Right kidney (tissue), 9 donors: Measurements from ENCODE around the gene EEIG2.
"Not testable (repeated sequence)": the region's sequence is repeated elsewhere in the genome, so short reads cannot be mapped to it uniquely, and the experiment has no call there.

ENCODE experiments used
- DNase-seq: peaks from one replicate; pipeline ENCODE4 v3.0.0-alpha.2; 2016
- long read RNA-seq, 8 donors: transcript quantifications; one replicate each; lab custom pipeline, GENCODE V29; 2026

EEIG2 gene
- long read RNA-seq, donor 1, full-length matches to known transcripts, result 6 of 6 reads
- long read RNA-seq, donor 1, partial matches to known transcripts, result 0 of 6 reads
- long read RNA-seq, donor 1, other reads (novel, unspliced or antisense), result 0 of 6 reads
- long read RNA-seq, donor 2, full-length matches to known transcripts, result 2 of 2 reads
- long read RNA-seq, donor 2, partial matches to known transcripts, result 0 of 2 reads
- long read RNA-seq, donor 2, other reads (novel, unspliced or antisense), result 0 of 2 reads
- long read RNA-seq, donor 3, result 0 reads
- long read RNA-seq, donor 4, full-length matches to known transcripts, result 5 of 5 reads
- long read RNA-seq, donor 4, partial matches to known transcripts, result 0 of 5 reads
- long read RNA-seq, donor 4, other reads (novel, unspliced or antisense), result 0 of 5 reads
- long read RNA-seq, donor 5, full-length matches to known transcripts, result 3 of 3 reads
- long read RNA-seq, donor 5, partial matches to known transcripts, result 0 of 3 reads
- long read RNA-seq, donor 5, other reads (novel, unspliced or antisense), result 0 of 3 reads
- long read RNA-seq, donor 6, full-length matches to known transcripts, result 4 of 4 reads
- long read RNA-seq, donor 6, partial matches to known transcripts, result 0 of 4 reads
- long read RNA-seq, donor 6, other reads (novel, unspliced or antisense), result 0 of 4 reads
- long read RNA-seq, donor 7, full-length matches to known transcripts, result 7 of 7 reads
- long read RNA-seq, donor 7, partial matches to known transcripts, result 0 of 7 reads
- long read RNA-seq, donor 7, other reads (novel, unspliced or antisense), result 0 of 7 reads
- long read RNA-seq, donor 8, full-length matches to known transcripts, result 3 of 3 reads
- long read RNA-seq, donor 8, partial matches to known transcripts, result 0 of 3 reads
- long read RNA-seq, donor 8, other reads (novel, unspliced or antisense), result 0 of 3 reads

GRCh38 chr1:108559215-108560186, at the start of gene EEIG2:
Gene EEIG2, plus strand, starts transcription at chr1:108560100. Its CDS starts 329 bp downstream, at chr1:108560429.
- DNase-seq, result peak; percentile 70

GRCh38 chr1:108511764-108512163, 48.1 kb upstream of the EEIG2 start:
- DNase-seq, result no peak

GRCh38 chr1:108512239-108513043, 47.5 kb upstream of the EEIG2 start:
- DNase-seq, result no peak

GRCh38 chr1:108513044-108513415, 46.9 kb upstream of the EEIG2 start:
- DNase-seq, result no peak

GRCh38 chr1:108513914-108514313, 46.0 kb upstream of the EEIG2 start:
- DNase-seq, result not testable (repeated sequence)

GRCh38 chr1:108517301-108517897, 42.5 kb upstream of the EEIG2 start:
- DNase-seq, result not testable (repeated sequence)

GRCh38 chr1:108521990-108522393, 37.9 kb upstream of the EEIG2 start:
- no peak for DNase-seq

GRCh38 chr1:108523829-108524228, 36.1 kb upstream of the EEIG2 start:
- DNase-seq, result no peak

GRCh38 chr1:108524676-108525075, 35.2 kb upstream of the EEIG2 start:
- DNase-seq, result no peak

GRCh38 chr1:108527135-108527534, 32.8 kb upstream of the EEIG2 start:
- DNase-seq, result no peak

- no peak for DNase-seq
Measured at GRCh38 chr1:108527837-108528236, 32.1 kb upstream of the EEIG2 start.

- DNase-seq, result no peak
Measured at GRCh38 chr1:108531444-108531843, 28.5 kb upstream of the EEIG2 start.

GRCh38 chr1:108532730-108533129, 27.2 kb upstream of the EEIG2 start:
- no peak for DNase-seq

GRCh38 chr1:108533351-108534083, 26.4 kb upstream of the EEIG2 start:
- DNase-seq, result no peak

GRCh38 chr1:108534759-108535158, 25.1 kb upstream of the EEIG2 start:
- no peak for DNase-seq

GRCh38 chr1:108535315-108535897, 24.5 kb upstream of the EEIG2 start:
- not testable (repeated sequence) for DNase-seq

- DNase-seq, result not testable (repeated sequence)
Measured at GRCh38 chr1:108536021-108536420, 23.9 kb upstream of the EEIG2 start.

- DNase-seq, result not testable (repeated sequence)
Measured at GRCh38 chr1:108536791-108537190, 23.1 kb upstream of the EEIG2 start.

- DNase-seq, result no peak
Measured at GRCh38 chr1:108537976-108538375, 21.9 kb upstream of the EEIG2 start.

GRCh38 chr1:108540977-108541376, 18.9 kb upstream of the EEIG2 start:
- no peak for DNase-seq
